IMR-90 (cell line): ENCODE measurements around the gene INPP5J.
"Not testable (repeated sequence)": the region's sequence is repeated elsewhere in the genome, so short reads cannot be mapped to it uniquely, and the experiment has no call there.

Experiments used
- MXI1 ChIP-seq: IDR thresholded peaks from 2 replicates; pipeline ENCODE4 v1.6.1; 2012; ENCODE audit warnings: low read depth, mild to moderate bottlenecking, low read length, moderate library complexity, borderline replicate concordance
- POLR2A ChIP-seq: IDR thresholded peaks from 2 replicates; pipeline ENCODE4 v1.6.1; 2012; ENCODE audit warnings: mild to moderate bottlenecking, low read depth, low read length
- RAD21 ChIP-seq: IDR thresholded peaks from 2 replicates; pipeline ENCODE4 v1.6.1; 2012; ENCODE audit warnings: low read length, improper control_type of control experiment
- RFX5 ChIP-seq: IDR thresholded peaks from 2 replicates; pipeline ENCODE4 v1.8.0; 2012; ENCODE audit warnings: low read depth, mild to moderate bottlenecking, low read length, moderate library complexity
- SMC3 ChIP-seq: fragments of 150-350 bp; IDR thresholded peaks from 2 replicates; pipeline ENCODE4 v1.6.1; 2016; ENCODE audit warnings: low read depth, mild to moderate bottlenecking, antibody characterized with exemption, low read length, moderate library complexity
- TF ChIP-seq, protein P1 (sequence below): conservative IDR thresholded peaks from 2 replicates; pipeline ENCODE4 v1.5.1; 2012; ENCODE audit warnings: mild to moderate bottlenecking, low read depth, low read length, improper control_type of control experiment

DNA sequence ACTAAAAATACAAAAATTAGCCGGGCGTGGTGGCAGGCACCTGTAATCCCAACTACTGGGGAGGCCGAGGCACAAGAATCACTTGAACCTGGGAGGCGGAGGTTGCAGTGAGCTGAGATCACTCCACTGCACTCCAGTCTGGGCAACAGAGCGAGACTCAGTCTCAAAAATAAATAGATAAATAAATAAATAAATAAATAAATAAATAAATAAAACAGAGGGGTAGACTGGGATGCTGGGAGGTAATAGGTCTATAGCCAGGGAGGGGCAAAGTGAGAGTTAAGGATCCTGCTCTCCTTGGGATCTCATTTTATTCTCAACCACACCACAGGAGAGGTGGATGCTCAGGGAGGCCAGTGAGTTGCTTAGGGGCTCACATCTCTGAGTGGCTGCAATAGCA is 25.2 kb upstream of the INPP5J start:
- TF ChIP-seq MXI1, POLR2A, SMC3, RFX5, RAD21: not testable (repeated sequence)
- TF ChIP-seq, protein P1, sequence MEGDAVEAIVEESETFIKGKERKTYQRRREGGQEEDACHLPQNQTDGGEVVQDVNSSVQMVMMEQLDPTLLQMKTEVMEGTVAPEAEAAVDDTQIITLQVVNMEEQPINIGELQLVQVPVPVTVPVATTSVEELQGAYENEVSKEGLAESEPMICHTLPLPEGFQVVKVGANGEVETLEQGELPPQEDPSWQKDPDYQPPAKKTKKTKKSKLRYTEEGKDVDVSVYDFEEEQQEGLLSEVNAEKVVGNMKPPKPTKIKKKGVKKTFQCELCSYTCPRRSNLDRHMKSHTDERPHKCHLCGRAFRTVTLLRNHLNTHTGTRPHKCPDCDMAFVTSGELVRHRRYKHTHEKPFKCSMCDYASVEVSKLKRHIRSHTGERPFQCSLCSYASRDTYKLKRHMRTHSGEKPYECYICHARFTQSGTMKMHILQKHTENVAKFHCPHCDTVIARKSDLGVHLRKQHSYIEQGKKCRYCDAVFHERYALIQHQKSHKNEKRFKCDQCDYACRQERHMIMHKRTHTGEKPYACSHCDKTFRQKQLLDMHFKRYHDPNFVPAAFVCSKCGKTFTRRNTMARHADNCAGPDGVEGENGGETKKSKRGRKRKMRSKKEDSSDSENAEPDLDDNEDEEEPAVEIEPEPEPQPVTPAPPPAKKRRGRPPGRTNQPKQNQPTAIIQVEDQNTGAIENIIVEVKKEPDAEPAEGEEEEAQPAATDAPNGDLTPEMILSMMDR, result not testable (repeated sequence)
